Keratinocyte (primary cell): ENCODE results near the gene HS3ST3A1. TPM values are rescaled to one million over a fixed set of nuclear protein-coding genes. Genes with fewer than 3 reads are reported as not detected.

Experiments used
- DNase-seq: peaks from one replicate; pipeline ENCODE4 v3.0.0-alpha.2; 2011; ENCODE audit warnings: low read depth, missing footprints, low spot score
- FAIRE-seq: peaks from 2 replicates; lab custom pipeline; 2011; peaks lifted over from hg19 to GRCh38; lab: Jason Lieb, UNC
- H2AFZ ChIP-seq: 2 replicates; pipeline ENCODE4 v1.6.0; 2012; ENCODE audit warnings: low read length, control low read depth, inconsistent platforms; ENCODE audit not compliant: control insufficient read depth
- H3K27ac ChIP-seq: 2 replicates; pipeline ENCODE4 v1.5.1; 2011; ENCODE audit warnings: low read length; ENCODE audit not compliant: control insufficient read depth, insufficient read depth
- H3K27me3 ChIP-seq: 3 replicates; pipeline ENCODE4 v1.6.0; 2011; ENCODE audit warnings: low read length; ENCODE audit not compliant: control insufficient read depth, insufficient read depth; ENCODE audit errors: extremely low read depth
- H3K36me3 ChIP-seq, 2 experiments: 2 replicates in 1 of 2; 3 replicates in 1 of 2; pipeline ENCODE4 v1.5.1; 2011; ENCODE audit warnings: low read length in 2 of 2, mild to moderate bottlenecking in 1 of 2; ENCODE audit not compliant: control insufficient read depth in 2 of 2, insufficient read depth in 2 of 2; ENCODE audit errors: extremely low read depth in 1 of 2
- H3K4me1 ChIP-seq: 3 replicates; pipeline ENCODE4 v1.5.1; 2011; ENCODE audit warnings: low read length; ENCODE audit not compliant: control insufficient read depth, insufficient read depth; ENCODE audit errors: extremely low read depth
- H3K4me2 ChIP-seq: 3 replicates; pipeline ENCODE4 v1.6.0; 2011; ENCODE audit warnings: low read depth, low read length; ENCODE audit not compliant: control insufficient read depth, insufficient read depth; ENCODE audit errors: extremely low read depth
- H3K4me3 ChIP-seq, 3 experiments: fragments of 200-600 bp in 1 of 3; sonication (generic) in 1 of 3; 2 replicates in 2 of 3; 3 replicates in 1 of 3; pipeline ENCODE4 v1.5.1; 2011 to 2016; ENCODE audit warnings: low read length in 3 of 3, mild to moderate bottlenecking in 3 of 3, control low read depth in 2 of 3, inconsistent platforms in 1 of 3, low read depth in 1 of 3, mixed read lengths in 1 of 3, mixed run types in 1 of 3, moderate library complexity in 1 of 3; ENCODE audit not compliant: control insufficient read depth in 2 of 3, insufficient read depth in 2 of 3; ENCODE audit errors: extremely low read depth in 1 of 3
- H3K79me2 ChIP-seq: 2 replicates; pipeline ENCODE4 v1.6.0; 2012; ENCODE audit warnings: low read length; ENCODE audit not compliant: control insufficient read depth, insufficient read depth
- H3K9ac ChIP-seq: 3 replicates; pipeline ENCODE4 v1.6.0; 2011; ENCODE audit warnings: low read length; ENCODE audit not compliant: control insufficient read depth, insufficient read depth; ENCODE audit errors: extremely low read depth
- H3K9me1 ChIP-seq: 3 replicates; pipeline ENCODE4 v1.6.0; 2011; ENCODE audit warnings: low read length; ENCODE audit not compliant: control insufficient read depth, insufficient read depth; ENCODE audit errors: extremely low read depth
- H3K9me3 ChIP-seq: 2 replicates; pipeline ENCODE4 v1.5.1; 2012; ENCODE audit warnings: low read depth, low read length; ENCODE audit not compliant: control insufficient read depth
- H4K20me1 ChIP-seq: 3 replicates; pipeline ENCODE4 v1.6.0; 2011; ENCODE audit warnings: low read length; ENCODE audit not compliant: control insufficient read depth, insufficient read depth; ENCODE audit errors: extremely low read depth
- EZH2 ChIP-seq: IDR thresholded peaks from one replicate; pipeline ENCODE4 v1.6.1; 2012; ENCODE audit warnings: inconsistent platforms, mild to moderate bottlenecking, low read length, moderate library complexity
- dilution Hi-C: fragments of 300-500 bp; cut with MboI; formaldehyde crosslinking; loops from one replicate; pipeline ENCODE4 v1.7.0; 2020; ENCODE audit warnings: low sequenced_read_pairs; ENCODE audit not compliant: extremely low pct_ligation_motif_present
- polyA plus RNA-seq, 5 experiments: library from polyadenylated mRNA; depleted of rRNA in 3 of 5; stranded (reverse) in 3 of 5; stranded (forward) in 1 of 5; unstranded in 1 of 5; fragments of >200 nt; gene quantifications; 1 replicate in 1 of 5; 2 replicates in 3 of 5; 3 replicates in 1 of 5; pipeline versions ENCODE4 v1.2.1 to v1.2.3, GENCODE V29; 2011 to 2012; ENCODE audit warnings: missing spikeins in 2 of 5, low read depth in 1 of 5, low replicate concordance in 1 of 5
- TF ChIP-seq, protein P1 (sequence below), 3 experiments: IDR thresholded peaks in 1 of 3; conservative IDR thresholded peaks in 1 of 3; optimal IDR thresholded peaks in 1 of 3; 2 replicates in 2 of 3; 3 replicates in 1 of 3; pipeline versions ENCODE3 to v1.5.1; 2011; ENCODE audit warnings: low read length in 3 of 3, mild to moderate bottlenecking in 3 of 3, moderate library complexity in 2 of 3, control low read depth in 1 of 3, inconsistent platforms in 1 of 3; ENCODE audit not compliant: insufficient read depth in 2 of 3; ENCODE audit errors: extremely low read depth in 1 of 3

HS3ST3A1 gene
- polyA plus RNA-seq, 1 donor (not counting 4 experiments of a cell fraction or from before 2014, with no cell fraction given) = 0.04 TPM

GRCh38 chr17:13544765-13545164 lies 57.0 kb downstream of the HS3ST3A1 start:
- no peak for FAIRE-seq
- no peaks in the 10 kb centered on the region for H3K36me3 ChIP-seq
- H3K27me3 ChIP-seq = no peaks in the 10 kb centered on the region
- dilution Hi-C loops = loop anchor here (25.0 kb wide), 1 partner anchor 107 kb away; no protein-coding TSS in a partner anchor
- no peaks in the 10 kb centered on the region for H4K20me1 ChIP-seq
- no peak overlapping the region for H3K9ac ChIP-seq
- no peak for TF ChIP-seq EZH2
- TF ChIP-seq, protein P1, sequence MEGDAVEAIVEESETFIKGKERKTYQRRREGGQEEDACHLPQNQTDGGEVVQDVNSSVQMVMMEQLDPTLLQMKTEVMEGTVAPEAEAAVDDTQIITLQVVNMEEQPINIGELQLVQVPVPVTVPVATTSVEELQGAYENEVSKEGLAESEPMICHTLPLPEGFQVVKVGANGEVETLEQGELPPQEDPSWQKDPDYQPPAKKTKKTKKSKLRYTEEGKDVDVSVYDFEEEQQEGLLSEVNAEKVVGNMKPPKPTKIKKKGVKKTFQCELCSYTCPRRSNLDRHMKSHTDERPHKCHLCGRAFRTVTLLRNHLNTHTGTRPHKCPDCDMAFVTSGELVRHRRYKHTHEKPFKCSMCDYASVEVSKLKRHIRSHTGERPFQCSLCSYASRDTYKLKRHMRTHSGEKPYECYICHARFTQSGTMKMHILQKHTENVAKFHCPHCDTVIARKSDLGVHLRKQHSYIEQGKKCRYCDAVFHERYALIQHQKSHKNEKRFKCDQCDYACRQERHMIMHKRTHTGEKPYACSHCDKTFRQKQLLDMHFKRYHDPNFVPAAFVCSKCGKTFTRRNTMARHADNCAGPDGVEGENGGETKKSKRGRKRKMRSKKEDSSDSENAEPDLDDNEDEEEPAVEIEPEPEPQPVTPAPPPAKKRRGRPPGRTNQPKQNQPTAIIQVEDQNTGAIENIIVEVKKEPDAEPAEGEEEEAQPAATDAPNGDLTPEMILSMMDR (optimal IDR thresholded peaks at IDR 0.05 in 1 of 3, IDR thresholded peaks at IDR 0.05 in 1 of 3, conservative IDR thresholded peaks at IDR 0.05 in 1 of 3; ENCODE audit: extremely low read depth in 1 of 3, insufficient read depth in 2 of 3, low read length in 3 of 3) = no peak
- H3K9me1 ChIP-seq = no peaks in the 10 kb centered on the region
- no peak overlapping the region for H3K4me2 ChIP-seq
- no peak overlapping the region for H3K4me3 ChIP-seq
- H2AFZ ChIP-seq = no peak overlapping the region
- no peaks in the 10 kb centered on the region for H3K79me2 ChIP-seq
- H3K27ac ChIP-seq = no peak overlapping the region
- DNase-seq = no peak
- H3K9me3 ChIP-seq = no peaks in the 10 kb centered on the region
- no peaks in the 10 kb centered on the region for H3K4me1 ChIP-seq

DNA sequence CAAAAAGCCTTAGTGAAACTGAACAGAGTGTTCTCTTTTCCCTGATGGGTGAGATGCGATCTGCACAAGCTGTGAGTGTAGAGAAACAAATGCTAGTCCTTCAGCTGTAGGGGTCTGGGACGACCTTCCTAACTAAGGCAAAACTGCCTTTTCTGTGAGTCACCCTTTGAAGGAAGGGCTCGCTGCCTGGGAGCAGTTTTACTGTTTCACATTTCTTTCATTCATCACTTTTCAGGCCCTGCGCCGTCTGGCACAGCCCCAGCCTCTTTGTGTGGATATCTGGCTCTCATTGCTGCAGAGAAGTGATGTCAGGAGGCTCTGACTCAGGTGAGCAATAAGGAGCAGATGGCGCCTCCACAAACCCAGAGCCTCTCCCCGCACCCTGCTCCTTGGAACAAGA lies 57.4 kb downstream of the HS3ST3A1 start:
- H3K27ac ChIP-seq = no peak overlapping the region
- no peak for TF ChIP-seq EZH2
- TF ChIP-seq, protein P1 (optimal IDR thresholded peaks at IDR 0.05 in 1 of 3, IDR thresholded peaks at IDR 0.05 in 1 of 3, conservative IDR thresholded peaks at IDR 0.05 in 1 of 3; ENCODE audit: extremely low read depth in 1 of 3, insufficient read depth in 2 of 3, low read length in 3 of 3) = no peak
- dilution Hi-C loops = loop anchor here (25.0 kb wide), 1 partner anchor 107 kb away; no protein-coding TSS in a partner anchor

More for the DNA sequence above, 57.4 kb downstream of the HS3ST3A1 start:
- H3K9ac ChIP-seq = no peak overlapping the region
- no peaks in the 10 kb centered on the region for H3K79me2 ChIP-seq
- no peak overlapping the region for H3K4me3 ChIP-seq
- H3K9me1 ChIP-seq = no peaks in the 10 kb centered on the region
- no peaks in the 10 kb centered on the region for H3K4me1 ChIP-seq
- peak; percentile 5 for DNase-seq
- no peaks in the 10 kb centered on the region for H4K20me1 ChIP-seq
- peak overlapping the region; percentile 20 for H2AFZ ChIP-seq
- FAIRE-seq = no peak
- no peaks in the 10 kb centered on the region for H3K9me3 ChIP-seq
- no peaks in the 10 kb centered on the region for H3K27me3 ChIP-seq
- no peaks in the 10 kb centered on the region for H3K36me3 ChIP-seq
- H3K4me2 ChIP-seq = no peak overlapping the region
